ENCODE results near the gene RILPL2. TPM values are rescaled to one million over a fixed set of nuclear protein-coding genes. Genes with fewer than 3 reads are reported as not detected.

RILPL2 gene
- total and polyA plus RNA-seq, 9 of the 15 experiments (the other 6 are each of a cell fraction or from before 2014, with no cell fraction given): 0.61 to 5.8 (median 4.3) TPM

GRCh38 chr12:123387508-123388176 lies 48.8 kb downstream of the RILPL2 start (continued):
- TF ChIP-seq, protein P1, sequence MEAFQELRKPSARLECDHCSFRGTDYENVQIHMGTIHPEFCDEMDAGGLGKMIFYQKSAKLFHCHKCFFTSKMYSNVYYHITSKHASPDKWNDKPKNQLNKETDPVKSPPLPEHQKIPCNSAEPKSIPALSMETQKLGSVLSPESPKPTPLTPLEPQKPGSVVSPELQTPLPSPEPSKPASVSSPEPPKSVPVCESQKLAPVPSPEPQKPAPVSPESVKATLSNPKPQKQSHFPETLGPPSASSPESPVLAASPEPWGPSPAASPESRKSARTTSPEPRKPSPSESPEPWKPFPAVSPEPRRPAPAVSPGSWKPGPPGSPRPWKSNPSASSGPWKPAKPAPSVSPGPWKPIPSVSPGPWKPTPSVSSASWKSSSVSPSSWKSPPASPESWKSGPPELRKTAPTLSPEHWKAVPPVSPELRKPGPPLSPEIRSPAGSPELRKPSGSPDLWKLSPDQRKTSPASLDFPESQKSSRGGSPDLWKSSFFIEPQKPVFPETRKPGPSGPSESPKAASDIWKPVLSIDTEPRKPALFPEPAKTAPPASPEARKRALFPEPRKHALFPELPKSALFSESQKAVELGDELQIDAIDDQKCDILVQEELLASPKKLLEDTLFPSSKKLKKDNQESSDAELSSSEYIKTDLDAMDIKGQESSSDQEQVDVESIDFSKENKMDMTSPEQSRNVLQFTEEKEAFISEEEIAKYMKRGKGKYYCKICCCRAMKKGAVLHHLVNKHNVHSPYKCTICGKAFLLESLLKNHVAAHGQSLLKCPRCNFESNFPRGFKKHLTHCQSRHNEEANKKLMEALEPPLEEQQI (IDR thresholded peaks at IDR 0.05): no peak
- TF ChIP-seq TAF1 (IDR thresholded peaks at IDR 0.05; ENCODE audit: control insufficient read depth, extremely low read depth, insufficient read depth, low read length, severe bottlenecking) (no peak), VEZF1 (CRISPR knock-in tag; IDR thresholded peaks at IDR 0.05) (0 out of 2 replicates have a peak, but pooled peaks have one; percentile 3), RAD21 (CRISPR knock-in tag; conservative IDR thresholded peaks at IDR 0.05 in 1 of 2, IDR thresholded peaks at IDR 0.05 in 1 of 2) (peak in 1 of 2 experiments; percentile 20; a peak in 1 of 4 replicates), E2F4 (CRISPR knock-in tag; IDR thresholded peaks at IDR 0.05; ENCODE audit: low read depth) (no peak), FOXK1 (CRISPR knock-in tag; IDR thresholded peaks at IDR 0.05; ENCODE audit: borderline replicate concordance) (no peak), MCM5 (IDR thresholded peaks at IDR 0.05; ENCODE audit: low read depth) (no peak), CTBP1 (IDR thresholded peaks at IDR 0.05; ENCODE audit: borderline replicate concordance) (peak; percentile 63), CAMTA2 (CRISPR knock-in tag; conservative IDR thresholded peaks at IDR 0.05) (no peak), SPI1 (IDR thresholded peaks at IDR 0.05; ENCODE audit: borderline replicate concordance, low read depth, low read length) (no peak), BRD9 (IDR thresholded peaks at IDR 0.05; ENCODE audit: low read depth, partially characterized antibody) (peak; percentile 24), NR4A1 (CRISPR knock-in tag; IDR thresholded peaks at IDR 0.05) (no peak), NR4A1 (tag; IDR thresholded peaks at IDR 0.05) (no peak), HLTF (IDR thresholded peaks at IDR 0.05) (no peak), RHOXF2B (CRISPR knock-in tag; conservative IDR thresholded peaks at IDR 0.05) (peak; percentile 36; the same call in 1 of the 2 replicates), ELF1 (tag; IDR thresholded peaks at IDR 0.05) (no peak), ZNF780A (CRISPR knock-in tag; IDR thresholded peaks at IDR 0.05) (no peak)
- TF ChIP-seq, protein P2, sequence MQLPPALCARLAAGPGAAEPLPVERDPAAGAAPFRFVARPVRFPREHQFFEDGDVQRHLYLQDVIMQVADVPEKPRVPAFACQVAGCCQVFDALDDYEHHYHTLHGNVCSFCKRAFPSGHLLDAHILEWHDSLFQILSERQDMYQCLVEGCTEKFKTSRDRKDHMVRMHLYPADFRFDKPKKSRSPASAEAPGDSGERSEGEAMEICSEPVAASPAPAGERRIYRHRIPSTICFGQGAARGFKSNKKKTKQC (CRISPR knock-in tag; IDR thresholded peaks at IDR 0.05): no peak
- TF ChIP-seq, protein P3, sequence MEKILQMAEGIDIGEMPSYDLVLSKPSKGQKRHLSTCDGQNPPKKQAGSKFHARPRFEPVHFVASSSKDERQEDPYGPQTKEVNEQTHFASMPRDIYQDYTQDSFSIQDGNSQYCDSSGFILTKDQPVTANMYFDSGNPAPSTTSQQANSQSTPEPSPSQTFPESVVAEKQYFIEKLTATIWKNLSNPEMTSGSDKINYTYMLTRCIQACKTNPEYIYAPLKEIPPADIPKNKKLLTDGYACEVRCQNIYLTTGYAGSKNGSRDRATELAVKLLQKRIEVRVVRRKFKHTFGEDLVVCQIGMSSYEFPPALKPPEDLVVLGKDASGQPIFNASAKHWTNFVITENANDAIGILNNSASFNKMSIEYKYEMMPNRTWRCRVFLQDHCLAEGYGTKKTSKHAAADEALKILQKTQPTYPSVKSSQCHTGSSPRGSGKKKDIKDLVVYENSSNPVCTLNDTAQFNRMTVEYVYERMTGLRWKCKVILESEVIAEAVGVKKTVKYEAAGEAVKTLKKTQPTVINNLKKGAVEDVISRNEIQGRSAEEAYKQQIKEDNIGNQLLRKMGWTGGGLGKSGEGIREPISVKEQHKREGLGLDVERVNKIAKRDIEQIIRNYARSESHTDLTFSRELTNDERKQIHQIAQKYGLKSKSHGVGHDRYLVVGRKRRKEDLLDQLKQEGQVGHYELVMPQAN (IDR thresholded peaks at IDR 0.05; ENCODE audit: borderline replicate concordance): no peak

All from K562 (cell line).